A549 (cell line): Measurements from ENCODE around the gene SORCS2.

Experiments used
- ESRRA ChIP-seq: fragments of 150-350 bp; IDR thresholded peaks from 2 replicates; pipeline ENCODE4 v1.6.1; 2014; ENCODE audit warnings: mild to moderate bottlenecking, low read length, borderline replicate concordance
- POLR2A ChIP-seq: IDR thresholded peaks from 2 replicates; pipeline ENCODE4 v1.6.1; 2012; ENCODE audit warnings: mild to moderate bottlenecking, low read length
- REST ChIP-seq: fragments of 200-600 bp; sonication (generic); IDR thresholded peaks from 2 replicates; pipeline ENCODE4 v1.6.1; 2016; ENCODE audit warnings: antibody characterized with exemption, mild to moderate bottlenecking, moderate library complexity
- RFX5 ChIP-seq: fragments of 450-650 bp; IDR thresholded peaks from 2 replicates; pipeline ENCODE4 v1.7.1; 2014; ENCODE audit warnings: antibody characterized with exemption, mild to moderate bottlenecking, moderate library complexity
- TP53 ChIP-seq: fragments of 250-450 bp; sonication (Bioruptor Pico); IDR thresholded peaks from 2 replicates; pipeline ENCODE4 v1.5.0; 2021; ENCODE audit warnings: mild to moderate bottlenecking, moderate library complexity

- TF ChIP-seq REST (no peak), RFX5 (no peak), TP53 (CRISPR knock-in tag) (no peak), ESRRA (no peak), POLR2A (no peak)
Observed at GRCh38 chr4:7700665-7701064, 508.3 kb downstream of the SORCS2 start.
